HepG2 (cell line): Measurements from ENCODE around the gene MRM2. TPM values are rescaled to one million over a fixed set of nuclear protein-coding genes. Genes with fewer than 3 reads are reported as not detected.

ENCODE experiments used
- ATAC-seq: fragments of 200-7000 bp; cut with Tn5 transposase; 3 replicates; pipeline ENCODE4 v1.9.1; 2020; ENCODE audit warnings: mild to moderate bottlenecking, moderate library complexity
- BruUV-seq: library from RNA; stranded (reverse); fragments of 400-500 nt; replicated peaks from 2 replicates; lab custom pipeline; 2021; lab: Mats Ljungman, UMichigan
- CTCF ChIA-PET: fragments of 300-600 bp; formaldehyde crosslinking; extraction: SDS; loops from one replicate; lab custom pipeline; 2021; ENCODE audit warnings: low total read pairs, inconsistent platforms, low intra/inter-chr PET ratio; lab: Yijun Ruan, JAX
- POLR2A ChIA-PET: fragments of 350-600 bp; sonication (Branson Sonifier 250); formaldehyde crosslinking; loops from one replicate; lab custom pipeline; 2020; ENCODE audit warnings: antibody characterized with exemption, inconsistent platforms; lab: Yijun Ruan, JAX
- DNase-seq: peaks from one replicate; pipeline ENCODE4 v3.0.0-alpha.2; 2015; ENCODE audit warnings: low spot score
- FAIRE-seq: peaks from 3 replicates; lab custom pipeline; 2011; peaks lifted over from hg19 to GRCh38; lab: Jason Lieb, UNC
- H2AFZ ChIP-seq: one replicate; pipeline ENCODE4 v1.6.1; 2011; ENCODE audit warnings: low read length, inconsistent platforms
- H3K27ac ChIP-seq: fragments of 300-600 bp; 3 replicates; pipeline ENCODE4 v1.8.0; 2011; ENCODE audit warnings: mixed run types, mild to moderate bottlenecking, mixed read lengths, low read length, inconsistent platforms; ENCODE audit not compliant: insufficient read depth; ENCODE audit errors: extremely low read length
- H3K27me3 ChIP-seq, 2 experiments: fragments of 200-600 bp in 1 of 2; 2 replicates in 1 of 2; 3 replicates in 1 of 2; pipeline versions ENCODE4 v1.6.0 to v1.8.0; 2011; ENCODE audit warnings: low read length in 2 of 2, mild to moderate bottlenecking in 2 of 2, moderate library complexity in 2 of 2, inconsistent platforms in 1 of 2; ENCODE audit not compliant: insufficient read depth in 2 of 2, control insufficient read depth in 1 of 2
- H3K36me3 ChIP-seq, 2 experiments: fragments of 200-600 bp in 1 of 2; replicated peaks in 1 of 2; 2 replicates in 1 of 2; 3 replicates in 1 of 2; pipeline versions ENCODE4 v1.5.1 to v1.8.0; 2011; ENCODE audit warnings: low read length in 2 of 2, inconsistent platforms in 1 of 2; ENCODE audit not compliant: insufficient read depth in 2 of 2, control insufficient read depth in 1 of 2
- H3K4me1 ChIP-seq: 2 replicates; pipeline ENCODE4 v1.5.1; 2012; ENCODE audit warnings: low read length, inconsistent platforms; ENCODE audit not compliant: insufficient read depth
- H3K4me2 ChIP-seq: 2 replicates; pipeline ENCODE4 v1.6.0; 2011; ENCODE audit warnings: low read depth, low read length, inconsistent platforms
- H3K4me3 ChIP-seq, 3 experiments: fragments of 200-600 bp in 1 of 3; sonication (generic), shearing (Covaris generic) in 1 of 3; replicated peaks in 1 of 3; 2 replicates each; pipeline ENCODE4 v1.5.1; 2011 to 2016; ENCODE audit warnings: low read length in 3 of 3, inconsistent platforms in 2 of 3, low read depth in 2 of 3, mild to moderate bottlenecking in 2 of 3, control low read depth in 1 of 3, mixed read lengths in 1 of 3; ENCODE audit not compliant: insufficient read depth in 1 of 3
- H3K79me2 ChIP-seq: one replicate; pipeline ENCODE4 v1.6.1; 2011; ENCODE audit warnings: low read length, inconsistent platforms; ENCODE audit not compliant: insufficient read depth
- H3K9ac ChIP-seq: 2 replicates; pipeline ENCODE4 v1.6.0; 2011; ENCODE audit warnings: mild to moderate bottlenecking, low read depth, low read length, inconsistent platforms; ENCODE audit not compliant: insufficient read depth
- H3K9me3 ChIP-seq: 2 replicates; pipeline ENCODE4 v1.5.1; 2012; ENCODE audit warnings: mild to moderate bottlenecking, low read length
- H4K20me1 ChIP-seq: 2 replicates; pipeline ENCODE4 v1.6.0; 2011; ENCODE audit warnings: inconsistent platforms, mild to moderate bottlenecking, low read length, moderate library complexity; ENCODE audit not compliant: insufficient read depth
- E2F1 ChIP-seq: sonication (generic); formaldehyde crosslinking; IDR thresholded peaks from 2 replicates; pipeline ENCODE4 v1.5.0; 2020; ENCODE audit warnings: missing genetic modification reagents
- HHEX ChIP-seq: IDR thresholded peaks from 2 replicates; pipeline ENCODE4 v1.6.1; 2016; ENCODE audit warnings: control low read depth
- HNF4A ChIP-seq: sonication (generic); formaldehyde crosslinking; IDR thresholded peaks from 2 replicates; pipeline ENCODE4 v1.4.0; 2020; ENCODE audit warnings: missing genetic modification reagents
- KLF15 ChIP-seq: sonication (generic); formaldehyde crosslinking; IDR thresholded peaks from 2 replicates; pipeline ENCODE4 v1.8.1; 2023; ENCODE audit warnings: borderline replicate concordance, mild to moderate bottlenecking, inconsistent platforms, missing genetic modification reagents, mixed read lengths
- NFATC3 ChIP-seq: sonication (generic); formaldehyde crosslinking; IDR thresholded peaks from 2 replicates; pipeline ENCODE4 v1.5.1; 2020; ENCODE audit warnings: mild to moderate bottlenecking, missing genetic modification reagents
- U2AF1 ChIP-seq: fragments of 200-400 bp; formaldehyde crosslinking; optimal IDR thresholded peaks from 2 replicates; pipeline ENCODE3; 2017; ENCODE audit warnings: mild to moderate bottlenecking, low read depth, low read length
- U2AF2 ChIP-seq: fragments of 200-400 bp; formaldehyde crosslinking; IDR thresholded peaks from 2 replicates; pipeline ENCODE4 v1.6.1; 2017; ENCODE audit warnings: low read depth, mild to moderate bottlenecking, low read length
- ZEB1 ChIP-seq: IDR thresholded peaks from 2 replicates; pipeline ENCODE4 v1.6.1; 2012; ENCODE audit warnings: mild to moderate bottlenecking, low read depth, inconsistent platforms; ENCODE audit not compliant: insufficient replicate concordance
- ZNF326 ChIP-seq: sonication (generic); formaldehyde crosslinking; IDR thresholded peaks from 2 replicates; pipeline ENCODE4 v1.4.0; 2020; ENCODE audit warnings: missing genetic modification reagents, borderline replicate concordance
- ZNF709 ChIP-seq: sonication (generic); formaldehyde crosslinking; IDR thresholded peaks from 2 replicates; pipeline ENCODE4 v1.5.0; 2020; ENCODE audit warnings: mild to moderate bottlenecking, missing genetic modification reagents
- WGBS: methylation state at CpG from one replicate; pipeline ENCODE4 v1.1.6; 2017; ENCODE audit warnings: low lambda C conversion rate; 5-methylcytosine and 5-hydroxymethylcytosine counted together
- in situ Hi-C: cut with HindIII; loops from 2 replicates; pipeline ENCODE4 v1.10.0; 2017; ENCODE audit warnings: low pct_unique_long_range_greater_than_20kb; ENCODE audit not compliant: extremely low pct_ligation_motif_present
- intact Hi-C: fragments of 100-400 bp; cut with micrococcal nuclease; formaldehyde crosslinking; loops from one replicate; pipeline ENCODE4 v1.10.0; 2022; ENCODE audit not compliant: unreplicated experiment
- polyA plus RNA-seq, 8 experiments: library from polyadenylated mRNA; depleted of rRNA in 3 of 8; stranded (reverse) in 7 of 8; unstranded in 1 of 8; fragments of >200 nt; fragmentation: Illumina TruSeq in 4 of 8; extraction: Trizol in 4 of 8; gene quantifications; 2 replicates each; pipeline versions ENCODE4 v1.2.1 to v1.2.3, GENCODE V29; 2011 to 2016; ENCODE audit warnings: low read depth in 4 of 8, missing spikeins in 1 of 8, mixed read lengths in 1 of 8; ENCODE audit not compliant: insufficient read depth in 1 of 8
- total RNA-seq, 5 experiments: library from RNA; depleted of rRNA; stranded (reverse); fragments of >200 nt; fragmentation: Illumina TruSeq; extraction: Trizol; gene quantifications; 2 replicates each; pipeline ENCODE4 v1.2.3, GENCODE V29; 2016; ENCODE audit warnings: low read depth in 1 of 5

The MRM2 gene
- total and polyA plus RNA-seq, 2 of the 13 experiments (the other 11 are each of a cell fraction or from before 2014, with no cell fraction given) = 13.2 to 34.2 TPM

GRCh38 chr7:2191016-2191415 lies 51.0 kb downstream of the MRM2 start:
- 97% methylated on average over 9 of the region's 9 CpGs for WGBS
- no peak for FAIRE-seq
- BruUV-seq = no TSS peak
- in situ Hi-C loops = no loop called here
- Histone ChIP-seq H2AFZ (no peak overlapping the region), H3K27ac (no peak overlapping the region), H3K36me3 (peaks cover 11 to 30% of the 10 kb centered on the region in 2 experiments; a peak in 4 of 5 replicates), H3K4me3 (no peak overlapping the region)
- POLR2A ChIA-PET = no interaction called here
- TF ChIP-seq U2AF2 (no peak), E2F1 (CRISPR knock-in tag) (no peak), HHEX (CRISPR knock-in tag) (no peak), NFATC3 (CRISPR knock-in tag) (no peak), ZEB1 (no peak), ZNF709 (CRISPR knock-in tag) (no peak), HNF4A (CRISPR knock-in tag) (no peak), KLF15 (CRISPR knock-in tag) (no peak), ZNF326 (CRISPR knock-in tag) (no peak), U2AF1 (no peak)
- TF ChIP-seq, all 625 proteins: peak for 0
- Histone ChIP-seq H3K79me2 (peaks cover 12% of the 10 kb centered on the region), H4K20me1 (no peaks in the 10 kb centered on the region), H3K27me3 (no peaks in the 10 kb centered on the region), H3K4me2 (no peak overlapping the region), H3K9ac (no peak overlapping the region), H3K4me1 (0 out of 2 replicates have a peak, but pooled peaks cover 8% of the 10 kb centered on the region), H3K9me3 (peaks cover 8% of the 10 kb centered on the region)
- no peak for ATAC-seq
- CTCF ChIA-PET = no interaction called here
- intact Hi-C loops = no loop called here
- no peak for DNase-seq
